ENCODE results near the gene C9.

- TF ChIP-seq CTCF (optimal IDR thresholded peaks at IDR 0.05 in 1 of 3, IDR thresholded peaks at IDR 0.05 in 1 of 3, conservative IDR thresholded peaks at IDR 0.05 in 1 of 3; ENCODE audit: extremely low read depth in 1 of 3, insufficient read depth in 2 of 3, low read length in 3 of 3) = no peak
- no peak for TF ChIP-seq EZH2 (IDR thresholded peaks at IDR 0.05; ENCODE audit: low read length)
Observed at GRCh38 chr5:39411985-39412384, 47.7 kb upstream of the C9 start.
